Measurements from ENCODE around the gene ZNF521.
A peak's percentile ranks its signal among the peaks of the same experiment; 100 is the strongest.

Gene ZNF521

DNA sequence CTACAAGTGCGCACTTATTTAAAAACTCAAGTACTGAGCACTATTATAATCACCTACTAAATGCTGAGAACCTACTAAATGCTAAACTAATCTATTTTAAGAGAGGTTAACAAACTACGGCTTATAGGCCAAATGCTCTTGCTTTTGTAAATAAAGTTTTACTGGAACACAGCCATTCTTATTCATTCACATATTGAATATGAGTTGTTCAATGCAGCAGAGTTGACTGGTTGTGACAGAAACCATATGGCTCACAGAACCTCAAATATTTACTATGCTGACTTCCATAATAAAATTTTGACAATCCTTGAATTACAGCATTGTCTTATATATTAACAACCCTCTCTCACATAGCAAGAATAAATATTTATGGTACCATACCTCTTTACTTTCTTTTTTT, 103.2 kb downstream of the ZNF521 start:
- TF ChIP-seq, protein P1, sequence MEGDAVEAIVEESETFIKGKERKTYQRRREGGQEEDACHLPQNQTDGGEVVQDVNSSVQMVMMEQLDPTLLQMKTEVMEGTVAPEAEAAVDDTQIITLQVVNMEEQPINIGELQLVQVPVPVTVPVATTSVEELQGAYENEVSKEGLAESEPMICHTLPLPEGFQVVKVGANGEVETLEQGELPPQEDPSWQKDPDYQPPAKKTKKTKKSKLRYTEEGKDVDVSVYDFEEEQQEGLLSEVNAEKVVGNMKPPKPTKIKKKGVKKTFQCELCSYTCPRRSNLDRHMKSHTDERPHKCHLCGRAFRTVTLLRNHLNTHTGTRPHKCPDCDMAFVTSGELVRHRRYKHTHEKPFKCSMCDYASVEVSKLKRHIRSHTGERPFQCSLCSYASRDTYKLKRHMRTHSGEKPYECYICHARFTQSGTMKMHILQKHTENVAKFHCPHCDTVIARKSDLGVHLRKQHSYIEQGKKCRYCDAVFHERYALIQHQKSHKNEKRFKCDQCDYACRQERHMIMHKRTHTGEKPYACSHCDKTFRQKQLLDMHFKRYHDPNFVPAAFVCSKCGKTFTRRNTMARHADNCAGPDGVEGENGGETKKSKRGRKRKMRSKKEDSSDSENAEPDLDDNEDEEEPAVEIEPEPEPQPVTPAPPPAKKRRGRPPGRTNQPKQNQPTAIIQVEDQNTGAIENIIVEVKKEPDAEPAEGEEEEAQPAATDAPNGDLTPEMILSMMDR (conservative IDR thresholded peaks at IDR 0.05; ENCODE audit: control insufficient read depth, insufficient read depth, low read depth, low read length): no peak
- DNase-seq (ENCODE audit: low read depth): peak; percentile 30

DNA sequence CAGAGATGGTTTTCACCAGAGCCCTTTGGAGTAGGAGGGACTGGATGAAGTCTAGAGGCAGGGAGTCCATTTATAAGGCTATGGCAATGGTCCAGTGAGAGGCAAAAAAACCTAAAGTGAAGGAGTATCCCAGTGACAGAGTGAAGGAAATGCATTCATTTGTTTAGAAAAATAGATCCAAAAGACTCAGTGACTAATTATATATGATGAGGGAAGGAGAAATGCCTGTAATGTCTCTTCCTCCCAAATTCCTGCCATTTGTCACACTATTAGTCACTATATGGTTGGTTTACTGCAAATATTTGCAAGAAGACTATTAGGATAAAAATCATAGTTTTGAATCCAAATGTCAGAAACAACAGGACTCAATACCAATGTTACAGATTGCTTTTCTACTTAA, 104.2 kb downstream of the ZNF521 start:
- TF ChIP-seq, protein P1 (conservative IDR thresholded peaks at IDR 0.05; ENCODE audit: control insufficient read depth, insufficient read depth, low read depth, low read length): no peak
- H3K4me3 ChIP-seq (ENCODE audit: control insufficient read depth, low read depth, low read length): no peak overlapping the region
- peak; percentile 63 for DNase-seq (ENCODE audit: low read depth)

More for the DNA sequence above, 103.2 kb downstream of the ZNF521 start:
- no peak overlapping the region for H3K4me3 ChIP-seq (ENCODE audit: control insufficient read depth, low read depth, low read length)

DNA sequence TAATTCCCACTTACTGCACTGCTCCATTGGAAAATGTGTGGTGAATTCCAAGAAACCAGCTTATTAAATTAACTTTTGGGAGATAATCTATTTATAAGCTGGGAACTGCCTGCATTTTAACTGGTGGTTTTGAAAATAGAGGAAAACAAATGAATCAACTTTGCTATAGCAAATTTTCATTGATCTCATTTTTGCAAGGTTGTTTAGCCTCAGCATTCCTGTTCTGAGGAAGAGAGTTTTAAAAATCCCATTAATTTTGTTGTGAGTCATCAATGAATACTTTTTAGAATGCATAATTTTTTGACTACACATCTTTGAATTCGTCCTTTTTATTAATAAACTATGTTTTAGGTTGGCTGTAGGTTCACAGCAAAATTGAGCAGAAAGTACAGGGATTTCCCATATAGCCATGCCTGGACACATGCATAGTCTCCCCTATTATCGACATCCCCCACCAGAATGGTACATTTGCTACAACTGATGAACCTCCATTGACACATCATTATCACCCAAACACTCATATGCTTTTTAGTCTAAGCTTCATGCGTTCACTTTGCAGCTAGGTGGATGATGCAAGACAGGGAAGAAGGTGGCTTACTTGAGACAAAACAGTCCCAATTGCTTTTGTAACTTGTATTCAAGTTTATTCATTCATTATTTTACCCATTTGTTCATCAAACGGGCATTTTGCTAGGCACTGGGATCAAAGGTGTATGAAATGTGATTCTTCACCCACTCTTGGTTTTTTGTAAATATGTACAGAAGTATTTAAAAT, 106.9 kb downstream of the ZNF521 start:
- no peak for DNase-seq (ENCODE audit: low read depth)
- TF ChIP-seq, protein P1 (conservative IDR thresholded peaks at IDR 0.05; ENCODE audit: control insufficient read depth, insufficient read depth, low read depth, low read length): no peak
- no peak overlapping the region for H3K4me3 ChIP-seq (ENCODE audit: control insufficient read depth, low read depth, low read length)

DNA sequence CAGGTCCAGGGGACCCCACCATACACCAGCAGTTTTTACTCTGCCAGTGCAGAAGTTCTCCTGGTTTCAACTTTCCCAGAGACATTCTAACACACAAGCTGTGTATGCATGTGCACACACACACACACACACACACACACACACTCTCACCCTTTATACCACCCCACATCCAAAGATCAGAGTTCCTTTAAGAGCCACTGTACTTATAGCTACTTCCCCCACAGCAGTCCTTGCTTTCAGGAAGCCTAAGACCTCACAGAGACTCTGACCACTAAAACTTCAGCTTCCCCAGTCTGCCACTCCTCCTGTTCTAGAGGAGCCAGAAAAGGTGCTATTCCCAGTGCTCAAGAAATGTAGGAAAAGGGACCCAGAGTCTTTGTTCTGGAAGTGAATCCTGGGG, 107.8 kb downstream of the ZNF521 start:
- DNase-seq (ENCODE audit: low read depth): no peak
- TF ChIP-seq, protein P1 (conservative IDR thresholded peaks at IDR 0.05; ENCODE audit: control insufficient read depth, insufficient read depth, low read depth, low read length): no peak
- no peak overlapping the region for H3K4me3 ChIP-seq (ENCODE audit: control insufficient read depth, low read depth, low read length)

- TF ChIP-seq, protein P1 (conservative IDR thresholded peaks at IDR 0.05; ENCODE audit: control insufficient read depth, insufficient read depth, low read depth, low read length): no peak
- DNase-seq (ENCODE audit: low read depth): no peak
- H3K4me3 ChIP-seq (ENCODE audit: control insufficient read depth, low read depth, low read length): no peak overlapping the region
Measured at GRCh38 chr18:25243754-25244153, 108.2 kb downstream of the ZNF521 start.

DNA sequence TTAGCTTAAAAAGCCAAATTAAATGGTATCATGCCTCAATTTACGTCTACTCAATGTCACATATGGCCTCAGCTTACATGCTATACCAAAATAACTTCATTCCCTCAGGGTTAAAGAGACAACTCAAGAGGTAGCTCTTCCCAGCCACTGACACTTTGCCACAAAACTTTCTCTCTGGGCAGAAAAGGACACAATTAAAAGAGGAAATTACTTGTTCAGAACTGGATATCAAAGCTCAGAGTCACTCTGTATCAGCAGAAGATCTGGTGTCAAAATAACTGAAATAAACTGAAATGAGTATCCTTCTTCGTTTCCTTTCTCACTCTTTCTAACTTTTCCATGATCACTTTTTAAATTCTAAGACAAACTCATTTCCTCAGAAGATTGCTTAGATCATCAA, 108.7 kb downstream of the ZNF521 start:
- TF ChIP-seq, protein P1 (conservative IDR thresholded peaks at IDR 0.05; ENCODE audit: control insufficient read depth, insufficient read depth, low read depth, low read length): no peak
- no peak overlapping the region for H3K4me3 ChIP-seq (ENCODE audit: control insufficient read depth, low read depth, low read length)
- no peak for DNase-seq (ENCODE audit: low read depth)

Data from fibroblast of mammary gland (primary cell).